ENCODE data around the gene WDR26. TPM values are rescaled to one million over a fixed set of nuclear protein-coding genes. Genes with fewer than 3 reads are reported as not detected.
"Not testable (repeated sequence)": the region's sequence is repeated elsewhere in the genome, so short reads cannot be mapped to it uniquely, and the experiment has no call there.

Gene WDR26
- total and polyA plus RNA-seq, 4 donors, result 30.0 to 180 (median 59.3) TPM

GRCh38 chr1:224348137-224348536, 86.5 kb downstream of the WDR26 start:
- ATAC-seq (ENCODE audit: insufficient read depth, low FRiP score), result no peak

GRCh38 chr1:224343679-224344078, 90.9 kb downstream of the WDR26 start:
- TF ChIP-seq, protein P1, sequence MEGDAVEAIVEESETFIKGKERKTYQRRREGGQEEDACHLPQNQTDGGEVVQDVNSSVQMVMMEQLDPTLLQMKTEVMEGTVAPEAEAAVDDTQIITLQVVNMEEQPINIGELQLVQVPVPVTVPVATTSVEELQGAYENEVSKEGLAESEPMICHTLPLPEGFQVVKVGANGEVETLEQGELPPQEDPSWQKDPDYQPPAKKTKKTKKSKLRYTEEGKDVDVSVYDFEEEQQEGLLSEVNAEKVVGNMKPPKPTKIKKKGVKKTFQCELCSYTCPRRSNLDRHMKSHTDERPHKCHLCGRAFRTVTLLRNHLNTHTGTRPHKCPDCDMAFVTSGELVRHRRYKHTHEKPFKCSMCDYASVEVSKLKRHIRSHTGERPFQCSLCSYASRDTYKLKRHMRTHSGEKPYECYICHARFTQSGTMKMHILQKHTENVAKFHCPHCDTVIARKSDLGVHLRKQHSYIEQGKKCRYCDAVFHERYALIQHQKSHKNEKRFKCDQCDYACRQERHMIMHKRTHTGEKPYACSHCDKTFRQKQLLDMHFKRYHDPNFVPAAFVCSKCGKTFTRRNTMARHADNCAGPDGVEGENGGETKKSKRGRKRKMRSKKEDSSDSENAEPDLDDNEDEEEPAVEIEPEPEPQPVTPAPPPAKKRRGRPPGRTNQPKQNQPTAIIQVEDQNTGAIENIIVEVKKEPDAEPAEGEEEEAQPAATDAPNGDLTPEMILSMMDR (IDR thresholded peaks at IDR 0.05; ENCODE audit: control extremely low read depth, extremely low read depth), result no peak
- DNase-seq, result no peak
- H3K36me3 ChIP-seq (ENCODE audit: control insufficient read depth in 4 of 4, insufficient read depth in 4 of 4, low read length in 4 of 4), result no peaks in the 10 kb centered on the region
- ATAC-seq (ENCODE audit: insufficient read depth, low FRiP score), result no peak
- no peak overlapping the region for H3K27ac ChIP-seq (ENCODE audit: low read depth in 1 of 2, low read length in 1 of 2)
- WGBS, 2 donors, result 56 to 59% methylated on average over 3 of the region's 3 CpGs
- no peak overlapping the region for H3K4me3 ChIP-seq
- no peak overlapping the region for H3K9ac ChIP-seq (ENCODE audit: insufficient read depth in 1 of 2, low read length in 2 of 2)
- peaks cover 0 to 6% (median 4%) of the 10 kb centered on the region in 4 donors for H3K9me3 ChIP-seq (ENCODE audit: control insufficient read depth in 4 of 4, insufficient read depth in 3 of 4, low read length in 3 of 4)
- peaks cover 0 to 5% (median 0%) of the 10 kb centered on the region in 5 donors for H3K4me1 ChIP-seq (ENCODE audit: control insufficient read depth in 5 of 5, insufficient read depth in 5 of 5, low read length in 5 of 5)
- peaks cover 0 to 3% (median 0%) of the 10 kb centered on the region in 3 donors for H3K27me3 ChIP-seq (ENCODE audit: control insufficient read depth in 3 of 3, insufficient read depth in 3 of 3, low read length in 2 of 3)

More at GRCh38 chr1:224348137-224348536, 86.5 kb downstream of the WDR26 start:
- Histone ChIP-seq H3K9me3 (ENCODE audit: control insufficient read depth in 4 of 4, insufficient read depth in 3 of 4, low read length in 3 of 4) (peaks cover 0 to 6% (median 4%) of the 10 kb centered on the region in 4 donors), H3K27ac (ENCODE audit: low read depth in 1 of 2, low read length in 1 of 2) (no peak overlapping the region), H3K4me1 (ENCODE audit: control insufficient read depth in 5 of 5, insufficient read depth in 5 of 5, low read length in 5 of 5) (no peaks in the 10 kb centered on the region), H3K36me3 (ENCODE audit: control insufficient read depth in 4 of 4, insufficient read depth in 4 of 4, low read length in 4 of 4) (no peaks in the 10 kb centered on the region), H3K27me3 (ENCODE audit: control insufficient read depth in 3 of 3, insufficient read depth in 3 of 3, low read length in 2 of 3) (no peaks in the 10 kb centered on the region), H3K9ac (ENCODE audit: insufficient read depth in 1 of 2, low read length in 2 of 2) (no peak overlapping the region), H3K4me3 (no peak overlapping the region)
- TF ChIP-seq, protein P1 (IDR thresholded peaks at IDR 0.05; ENCODE audit: control extremely low read depth, extremely low read depth), result no peak
- no peak for DNase-seq
- 68 to 80% methylated on average over 2 of the region's 2 CpGs for WGBS, 2 donors

GRCh38 chr1:224340453-224341384, 93.9 kb downstream of the WDR26 start:
- H3K36me3 ChIP-seq (ENCODE audit: control insufficient read depth in 4 of 4, insufficient read depth in 4 of 4, low read length in 4 of 4); H3K4me1 ChIP-seq (ENCODE audit: control insufficient read depth in 5 of 5, insufficient read depth in 5 of 5, low read length in 5 of 5); H3K9ac ChIP-seq (ENCODE audit: insufficient read depth in 1 of 2, low read length in 2 of 2); H3K27me3 ChIP-seq (ENCODE audit: control insufficient read depth in 3 of 3, insufficient read depth in 3 of 3, low read length in 2 of 3); H3K9me3 ChIP-seq (ENCODE audit: control insufficient read depth in 4 of 4, insufficient read depth in 3 of 4, low read length in 3 of 4): not testable (repeated sequence)
- H3K27ac ChIP-seq (ENCODE audit: low read depth in 1 of 2, low read length in 1 of 2), result peak overlapping the region in 1 of 2 donors; percentile 23
- ATAC-seq (ENCODE audit: insufficient read depth, low FRiP score) (peak; percentile 48), DNase-seq (peak; percentile 9 to 31 (median 12))
- H3K4me3 ChIP-seq, result peak overlapping the region; percentile 20
- 7 to 8% methylated on average over 30 to 31 of the region's 36 CpGs for WGBS, 2 donors

DNA sequence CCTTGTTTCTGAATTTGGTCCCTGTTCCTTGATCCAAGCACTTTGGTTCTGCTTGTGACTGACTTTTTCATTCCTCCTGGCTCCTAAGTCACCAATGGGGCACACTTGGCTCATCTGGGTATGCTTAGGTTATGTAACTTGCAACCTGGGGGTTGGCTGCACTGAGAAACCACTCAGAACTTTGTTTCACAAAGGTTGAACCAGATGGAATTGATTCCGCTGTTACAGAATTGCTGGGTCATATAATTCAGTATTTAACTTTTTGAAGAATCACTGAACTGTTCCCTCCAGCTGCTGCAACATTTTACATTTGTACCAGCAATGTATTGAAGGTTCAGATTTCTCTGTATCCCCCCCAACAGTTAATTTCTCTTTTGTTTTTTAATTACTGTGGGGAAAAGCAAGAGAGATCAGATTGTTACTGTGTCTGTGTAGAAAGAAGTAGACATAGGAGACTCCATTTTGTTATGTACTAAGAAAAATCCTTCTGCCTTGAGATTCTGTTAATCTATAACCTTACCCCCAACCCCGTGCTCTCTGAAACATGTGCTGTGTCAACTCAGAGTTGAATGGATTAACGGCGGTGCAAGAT, 95.1 kb downstream of the WDR26 start:
- Histone ChIP-seq H3K27ac (ENCODE audit: low read depth in 1 of 2, low read length in 1 of 2) (peak overlapping the region in 1 of 2 donors; percentile 90), H3K36me3 (ENCODE audit: control insufficient read depth in 4 of 4, insufficient read depth in 4 of 4, low read length in 4 of 4) (no peaks in the 10 kb centered on the region), H3K4me1 (ENCODE audit: control insufficient read depth in 5 of 5, insufficient read depth in 5 of 5, low read length in 5 of 5) (peaks cover 0 to 5% (median 0%) of the 10 kb centered on the region in 5 donors), H3K27me3 (ENCODE audit: control insufficient read depth in 3 of 3, insufficient read depth in 3 of 3, low read length in 2 of 3) (peaks cover 0 to 3% (median 0%) of the 10 kb centered on the region in 3 donors), H3K9ac (ENCODE audit: insufficient read depth in 1 of 2, low read length in 2 of 2) (no peak overlapping the region), H3K9me3 (ENCODE audit: control insufficient read depth in 4 of 4, insufficient read depth in 3 of 4, low read length in 3 of 4) (peaks cover 0 to 6% (median 4%) of the 10 kb centered on the region in 4 donors), H3K4me3 (no peak overlapping the region)
- WGBS, 2 donors, result 68 to 91% methylated on average over 2 of the region's 4 CpGs
- TF ChIP-seq, protein P1 (IDR thresholded peaks at IDR 0.05; ENCODE audit: control extremely low read depth, extremely low read depth), result no peak
- DNase-seq (peak in 1 of 3 donors; percentile 9), ATAC-seq (ENCODE audit: insufficient read depth, low FRiP score) (no peak)
